Measurements from ENCODE around the gene LMO1. TPM values are rescaled to one million over a fixed set of nuclear protein-coding genes. Genes with fewer than 3 reads are reported as not detected.
A peak's percentile ranks its signal among the peaks of the same experiment; 100 is the strongest.

LMO1 gene
- total and polyA plus RNA-seq, 9 of the 15 experiments (the other 6 are each of a cell fraction or from before 2014, with no cell fraction given) = not detected

GRCh38 chr11:8283465-8284230 lies 20.0 kb upstream of the LMO1 start:
- peak in 2 of 4 experiments; percentile 26 to 29 for DNase-seq (ENCODE audit: extremely low read depth in 1 of 4, low spot score in 3 of 4)
- no peaks in the 10 kb centered on the region for H3K9me1 ChIP-seq (ENCODE audit: control insufficient read depth, insufficient read depth, low read length)
- no peaks in the 10 kb centered on the region; a peak in 1 of 5 replicates for H3K4me1 ChIP-seq (replicated peaks in 1 of 2; ENCODE audit: control insufficient read depth in 2 of 2, insufficient read depth in 2 of 2, low read length in 2 of 2)
- ChIA-PET POLR2A (interaction anchor here (0.6 kb wide), 1 partner anchor 18 kb away, joined by 3 read pairs; no protein-coding TSS in a partner anchor), CTCF (ENCODE audit: low intra/inter-chr PET ratio) (no interaction called here)
- H2AFZ ChIP-seq (ENCODE audit: low read depth, low read length) = no peak overlapping the region
- intact Hi-C loops (cut with micrococcal nuclease) (no loop called here), in situ Hi-C loops (cut with MboI) (no loop called here)
- H3K4me2 ChIP-seq (ENCODE audit: insufficient read depth, low read length) = no peak overlapping the region
- H3K36me3 ChIP-seq (ENCODE audit: control insufficient read depth, insufficient read depth, low read length) = no peaks in the 10 kb centered on the region
- ATAC-seq = no peak; the same call in 2 of the 3 replicates
- H3K27me3 ChIP-seq (ENCODE audit: control insufficient read depth in 2 of 2, insufficient read depth in 2 of 2, low read length in 2 of 2) = peaks cover 15 to 31% of the 10 kb centered on the region in 2 experiments
- no peaks in the 10 kb centered on the region for H3K9me3 ChIP-seq (replicated peaks; ENCODE audit: control insufficient read depth, insufficient read depth, low read depth, low read length)
- no peak overlapping the region for H3K9ac ChIP-seq (ENCODE audit: insufficient read depth in 1 of 2, low read depth in 2 of 2, low read length in 2 of 2)
- TF ChIP-seq VEZF1 (CRISPR knock-in tag; IDR thresholded peaks at IDR 0.05) = peak; percentile 32; the same call in 1 of the 2 replicates
- TF ChIP-seq, protein P1, sequence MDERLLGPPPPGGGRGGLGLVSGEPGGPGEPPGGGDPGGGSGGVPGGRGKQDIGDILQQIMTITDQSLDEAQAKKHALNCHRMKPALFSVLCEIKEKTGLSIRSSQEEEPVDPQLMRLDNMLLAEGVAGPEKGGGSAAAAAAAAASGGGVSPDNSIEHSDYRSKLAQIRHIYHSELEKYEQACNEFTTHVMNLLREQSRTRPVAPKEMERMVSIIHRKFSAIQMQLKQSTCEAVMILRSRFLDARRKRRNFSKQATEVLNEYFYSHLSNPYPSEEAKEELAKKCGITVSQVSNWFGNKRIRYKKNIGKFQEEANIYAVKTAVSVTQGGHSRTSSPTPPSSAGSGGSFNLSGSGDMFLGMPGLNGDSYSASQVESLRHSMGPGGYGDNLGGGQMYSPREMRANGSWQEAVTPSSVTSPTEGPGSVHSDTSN (CRISPR knock-in tag; IDR thresholded peaks at IDR 0.05; ENCODE audit: low read depth) = no peak
- TF ChIP-seq, protein P1 (tag; conservative IDR thresholded peaks at IDR 0.05; ENCODE audit: low read depth) = peak; percentile 67
- TF ChIP-seq CCAR2 (IDR thresholded peaks at IDR 0.05; ENCODE audit: low read depth, low read length) = no peak
- TF ChIP-seq, protein P2, sequence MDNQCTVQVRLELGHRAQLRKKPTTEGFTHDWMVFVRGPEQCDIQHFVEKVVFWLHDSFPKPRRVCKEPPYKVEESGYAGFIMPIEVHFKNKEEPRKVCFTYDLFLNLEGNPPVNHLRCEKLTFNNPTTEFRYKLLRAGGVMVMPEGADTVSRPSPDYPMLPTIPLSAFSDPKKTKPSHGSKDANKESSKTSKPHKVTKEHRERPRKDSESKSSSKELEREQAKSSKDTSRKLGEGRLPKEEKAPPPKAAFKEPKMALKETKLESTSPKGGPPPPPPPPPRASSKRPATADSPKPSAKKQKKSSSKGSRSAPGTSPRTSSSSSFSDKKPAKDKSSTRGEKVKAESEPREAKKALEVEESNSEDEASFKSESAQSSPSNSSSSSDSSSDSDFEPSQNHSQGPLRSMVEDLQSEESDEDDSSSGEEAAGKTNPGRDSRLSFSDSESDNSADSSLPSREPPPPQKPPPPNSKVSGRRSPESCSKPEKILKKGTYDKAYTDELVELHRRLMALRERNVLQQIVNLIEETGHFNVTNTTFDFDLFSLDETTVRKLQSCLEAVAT (IDR thresholded peaks at IDR 0.05) = no peak
- H3K27ac ChIP-seq (ENCODE audit: extremely low read depth, low read depth, low read length) = no peak overlapping the region
- no TSS peak for BruUV-seq (replicated peaks)
- no peak overlapping the region for H3K4me3 ChIP-seq
- no peaks in the 10 kb centered on the region for H3K79me2 ChIP-seq (ENCODE audit: control insufficient read depth, insufficient read depth, low read length)
- WGBS (ENCODE audit: insufficient coverage, low coverage, missing lambda C conversion rate) = 1% methylated on average over 11 of the region's 32 CpGs
- peaks cover 3% of the 10 kb centered on the region; the same call in 1 of the 2 replicates for H4K20me1 ChIP-seq (replicated peaks; ENCODE audit: control insufficient read depth, insufficient read depth, low read length)
- no peak for FAIRE-seq
